Measurements from ENCODE around the gene APOA5. TPM values are rescaled to one million over a fixed set of nuclear protein-coding genes. Genes with fewer than 3 reads are reported as not detected.
A peak's percentile ranks its signal among the peaks of the same experiment; 100 is the strongest.

Gene APOA5
- total and polyA plus RNA-seq, 9 of the 15 experiments (the other 6 are each of a cell fraction or from before 2014, with no cell fraction given): not detected

DNA sequence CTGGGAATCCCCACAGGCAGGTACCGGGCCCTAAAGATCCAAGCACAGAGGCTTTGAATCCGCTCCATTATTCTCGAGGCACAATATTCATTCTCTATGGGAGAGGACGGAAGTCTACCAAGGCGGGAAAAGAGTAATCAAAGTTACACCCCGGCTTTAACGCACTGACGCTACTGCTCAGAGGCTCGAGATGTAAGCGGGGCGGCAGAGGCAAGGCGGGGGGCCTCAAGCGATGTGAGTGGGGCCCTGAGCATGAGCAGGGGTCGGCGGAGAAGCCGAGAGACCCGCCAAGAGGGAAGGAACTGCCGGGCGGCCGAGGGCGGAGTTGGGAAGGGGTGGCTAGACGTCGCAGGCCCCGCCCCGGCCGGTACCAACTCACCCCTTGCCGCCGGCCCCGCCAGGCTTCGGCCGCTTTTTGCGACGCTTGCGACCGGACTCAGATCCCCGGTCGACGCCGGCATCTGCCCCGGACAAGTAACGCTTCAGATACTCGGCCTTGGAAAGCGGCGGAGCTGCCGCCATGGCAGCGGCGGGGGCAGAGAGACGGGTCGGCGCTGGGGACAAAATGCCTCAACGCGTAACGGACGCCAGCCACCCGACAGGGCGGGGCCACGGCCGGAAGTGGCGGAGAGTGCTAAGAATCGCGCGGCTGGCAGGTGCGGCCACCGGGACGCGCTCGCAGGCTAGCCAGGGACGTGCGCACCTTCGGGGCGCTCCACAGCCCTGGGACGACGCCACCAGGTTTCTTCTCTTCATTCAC lies 19.1 kb downstream of the APOA5 start, which contains the start of gene BUD13 (continued):
- no peak for TF ChIP-seq ZNF561 (CRISPR knock-in tag; conservative IDR thresholded peaks at IDR 0.05)
- peak; percentile 80 for TF ChIP-seq RFX1 (IDR thresholded peaks at IDR 0.05)
- 0 out of 2 replicates have a peak, but pooled peaks have one; percentile 22 for TF ChIP-seq RUNX1 (IDR thresholded peaks at IDR 0.05; ENCODE audit: low read depth)
- TF ChIP-seq, protein P1, sequence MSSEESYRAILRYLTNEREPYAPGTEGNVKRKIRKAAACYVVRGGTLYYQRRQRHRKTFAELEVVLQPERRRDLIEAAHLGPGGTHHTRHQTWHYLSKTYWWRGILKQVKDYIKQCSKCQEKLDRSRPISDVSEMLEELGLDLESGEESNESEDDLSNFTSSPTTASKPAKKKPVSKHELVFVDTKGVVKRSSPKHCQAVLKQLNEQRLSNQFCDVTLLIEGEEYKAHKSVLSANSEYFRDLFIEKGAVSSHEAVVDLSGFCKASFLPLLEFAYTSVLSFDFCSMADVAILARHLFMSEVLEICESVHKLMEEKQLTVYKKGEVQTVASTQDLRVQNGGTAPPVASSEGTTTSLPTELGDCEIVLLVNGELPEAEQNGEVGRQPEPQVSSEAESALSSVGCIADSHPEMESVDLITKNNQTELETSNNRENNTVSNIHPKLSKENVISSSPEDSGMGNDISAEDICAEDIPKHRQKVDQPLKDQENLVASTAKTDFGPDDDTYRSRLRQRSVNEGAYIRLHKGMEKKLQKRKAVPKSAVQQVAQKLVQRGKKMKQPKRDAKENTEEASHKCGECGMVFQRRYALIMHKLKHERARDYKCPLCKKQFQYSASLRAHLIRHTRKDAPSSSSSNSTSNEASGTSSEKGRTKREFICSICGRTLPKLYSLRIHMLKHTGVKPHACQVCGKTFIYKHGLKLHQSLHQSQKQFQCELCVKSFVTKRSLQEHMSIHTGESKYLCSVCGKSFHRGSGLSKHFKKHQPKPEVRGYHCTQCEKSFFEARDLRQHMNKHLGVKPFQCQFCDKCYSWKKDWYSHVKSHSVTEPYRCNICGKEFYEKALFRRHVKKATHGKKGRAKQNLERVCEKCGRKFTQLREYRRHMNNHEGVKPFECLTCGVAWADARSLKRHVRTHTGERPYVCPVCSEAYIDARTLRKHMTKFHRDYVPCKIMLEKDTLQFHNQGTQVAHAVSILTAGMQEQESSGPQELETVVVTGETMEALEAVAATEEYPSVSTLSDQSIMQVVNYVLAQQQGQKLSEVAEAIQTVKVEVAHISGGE (CRISPR knock-in tag; IDR thresholded peaks at IDR 0.05): peak in 1 of 3 experiments; percentile 73; a peak in 2 of 6 replicates
- TF ChIP-seq, protein P2, sequence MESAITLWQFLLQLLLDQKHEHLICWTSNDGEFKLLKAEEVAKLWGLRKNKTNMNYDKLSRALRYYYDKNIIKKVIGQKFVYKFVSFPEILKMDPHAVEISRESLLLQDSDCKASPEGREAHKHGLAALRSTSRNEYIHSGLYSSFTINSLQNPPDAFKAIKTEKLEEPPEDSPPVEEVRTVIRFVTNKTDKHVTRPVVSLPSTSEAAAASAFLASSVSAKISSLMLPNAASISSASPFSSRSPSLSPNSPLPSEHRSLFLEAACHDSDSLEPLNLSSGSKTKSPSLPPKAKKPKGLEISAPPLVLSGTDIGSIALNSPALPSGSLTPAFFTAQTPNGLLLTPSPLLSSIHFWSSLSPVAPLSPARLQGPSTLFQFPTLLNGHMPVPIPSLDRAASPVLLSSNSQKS (CRISPR knock-in tag; IDR thresholded peaks at IDR 0.05): no peak
- no peak for TF ChIP-seq ZNF311 (CRISPR knock-in tag; IDR thresholded peaks at IDR 0.05)
- TF ChIP-seq, protein P3, sequence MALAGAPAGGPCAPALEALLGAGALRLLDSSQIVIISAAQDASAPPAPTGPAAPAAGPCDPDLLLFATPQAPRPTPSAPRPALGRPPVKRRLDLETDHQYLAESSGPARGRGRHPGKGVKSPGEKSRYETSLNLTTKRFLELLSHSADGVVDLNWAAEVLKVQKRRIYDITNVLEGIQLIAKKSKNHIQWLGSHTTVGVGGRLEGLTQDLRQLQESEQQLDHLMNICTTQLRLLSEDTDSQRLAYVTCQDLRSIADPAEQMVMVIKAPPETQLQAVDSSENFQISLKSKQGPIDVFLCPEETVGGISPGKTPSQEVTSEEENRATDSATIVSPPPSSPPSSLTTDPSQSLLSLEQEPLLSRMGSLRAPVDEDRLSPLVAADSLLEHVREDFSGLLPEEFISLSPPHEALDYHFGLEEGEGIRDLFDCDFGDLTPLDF (CRISPR knock-in tag; IDR thresholded peaks at IDR 0.05): peak; percentile 78
- no peak for TF ChIP-seq GATAD2A (IDR thresholded peaks at IDR 0.05)
- TF ChIP-seq CTBP1 (IDR thresholded peaks at IDR 0.05; ENCODE audit: borderline replicate concordance): peak; percentile 93
- TF ChIP-seq, protein P4, sequence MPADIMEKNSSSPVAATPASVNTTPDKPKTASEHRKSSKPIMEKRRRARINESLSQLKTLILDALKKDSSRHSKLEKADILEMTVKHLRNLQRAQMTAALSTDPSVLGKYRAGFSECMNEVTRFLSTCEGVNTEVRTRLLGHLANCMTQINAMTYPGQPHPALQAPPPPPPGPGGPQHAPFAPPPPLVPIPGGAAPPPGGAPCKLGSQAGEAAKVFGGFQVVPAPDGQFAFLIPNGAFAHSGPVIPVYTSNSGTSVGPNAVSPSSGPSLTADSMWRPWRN (IDR thresholded peaks at IDR 0.05; ENCODE audit: low read depth): no peak
- TF ChIP-seq, protein P5, sequence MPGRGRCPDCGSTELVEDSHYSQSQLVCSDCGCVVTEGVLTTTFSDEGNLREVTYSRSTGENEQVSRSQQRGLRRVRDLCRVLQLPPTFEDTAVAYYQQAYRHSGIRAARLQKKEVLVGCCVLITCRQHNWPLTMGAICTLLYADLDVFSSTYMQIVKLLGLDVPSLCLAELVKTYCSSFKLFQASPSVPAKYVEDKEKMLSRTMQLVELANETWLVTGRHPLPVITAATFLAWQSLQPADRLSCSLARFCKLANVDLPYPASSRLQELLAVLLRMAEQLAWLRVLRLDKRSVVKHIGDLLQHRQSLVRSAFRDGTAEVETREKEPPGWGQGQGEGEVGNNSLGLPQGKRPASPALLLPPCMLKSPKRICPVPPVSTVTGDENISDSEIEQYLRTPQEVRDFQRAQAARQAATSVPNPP (IDR thresholded peaks at IDR 0.05; ENCODE audit: borderline replicate concordance, insufficient read depth, insufficient read length): no peak
- no peak for TF ChIP-seq ZBTB17 (CRISPR knock-in tag; IDR thresholded peaks at IDR 0.05)
- peak; percentile 91 for TF ChIP-seq POLR2A (conservative IDR thresholded peaks at IDR 0.05)
- TF ChIP-seq BRD9 (IDR thresholded peaks at IDR 0.05; ENCODE audit: low read depth, partially characterized antibody): peak; percentile 19
- peak; percentile 60 for TF ChIP-seq ZNF431 (CRISPR knock-in tag; IDR thresholded peaks at IDR 0.05)
- no peak for TF ChIP-seq FOXK1 (CRISPR knock-in tag; IDR thresholded peaks at IDR 0.05; ENCODE audit: borderline replicate concordance)
- no peak for TF ChIP-seq TRIM28 (IDR thresholded peaks at IDR 0.05)

Data from K562 (cell line).